Left forelimb (tissue), 1 donor: ENCODE results near the gene UBL4A.
A peak's percentile ranks its signal among the peaks of the same experiment; 100 is the strongest.
"Not testable (repeated sequence)": the region's sequence is repeated elsewhere in the genome, so short reads cannot be mapped to it uniquely, and the experiment has no call there.

ENCODE experiments used
- DNase-seq: peaks from one replicate; pipeline ENCODE4 v3.0.0-alpha.2; 2018; ENCODE audit warnings: low spot score

The UBL4A gene

DNA sequence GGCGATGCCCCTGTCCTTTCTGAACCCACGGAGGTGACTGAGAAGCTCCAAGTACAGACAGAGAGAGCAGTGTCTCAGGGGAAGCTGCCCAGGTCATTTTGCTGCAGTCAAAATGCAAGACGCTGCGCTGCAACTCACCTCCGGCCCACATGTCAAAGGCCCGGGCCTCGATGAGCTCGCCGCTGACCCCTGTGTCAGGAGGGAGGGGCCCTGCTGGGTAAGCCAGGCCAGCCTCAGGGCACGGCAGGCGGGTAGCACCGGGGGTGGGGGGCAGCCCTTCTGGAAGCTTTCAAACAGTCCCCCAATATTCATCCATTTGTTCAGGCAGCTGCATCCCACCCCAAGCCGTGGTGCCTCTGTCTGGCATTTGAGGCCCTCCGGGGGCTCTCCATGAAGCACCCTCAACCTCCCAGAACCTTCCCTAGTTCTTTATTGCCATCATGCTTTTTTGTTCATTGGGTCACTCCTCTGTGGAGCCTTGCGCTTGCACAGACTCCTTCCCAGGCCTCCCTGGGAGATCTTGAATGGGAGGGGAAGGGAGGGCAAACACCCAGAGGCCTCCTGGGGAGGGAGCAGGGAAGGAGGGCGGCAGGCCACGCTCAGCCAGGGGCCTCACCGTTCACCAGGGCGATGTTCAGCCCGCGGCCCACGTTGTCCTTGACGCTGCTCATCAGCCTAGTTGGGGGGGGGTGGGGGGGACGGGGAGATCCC is 21.4 kb upstream of the UBL4A start:
- DNase-seq: no peak

DNA sequence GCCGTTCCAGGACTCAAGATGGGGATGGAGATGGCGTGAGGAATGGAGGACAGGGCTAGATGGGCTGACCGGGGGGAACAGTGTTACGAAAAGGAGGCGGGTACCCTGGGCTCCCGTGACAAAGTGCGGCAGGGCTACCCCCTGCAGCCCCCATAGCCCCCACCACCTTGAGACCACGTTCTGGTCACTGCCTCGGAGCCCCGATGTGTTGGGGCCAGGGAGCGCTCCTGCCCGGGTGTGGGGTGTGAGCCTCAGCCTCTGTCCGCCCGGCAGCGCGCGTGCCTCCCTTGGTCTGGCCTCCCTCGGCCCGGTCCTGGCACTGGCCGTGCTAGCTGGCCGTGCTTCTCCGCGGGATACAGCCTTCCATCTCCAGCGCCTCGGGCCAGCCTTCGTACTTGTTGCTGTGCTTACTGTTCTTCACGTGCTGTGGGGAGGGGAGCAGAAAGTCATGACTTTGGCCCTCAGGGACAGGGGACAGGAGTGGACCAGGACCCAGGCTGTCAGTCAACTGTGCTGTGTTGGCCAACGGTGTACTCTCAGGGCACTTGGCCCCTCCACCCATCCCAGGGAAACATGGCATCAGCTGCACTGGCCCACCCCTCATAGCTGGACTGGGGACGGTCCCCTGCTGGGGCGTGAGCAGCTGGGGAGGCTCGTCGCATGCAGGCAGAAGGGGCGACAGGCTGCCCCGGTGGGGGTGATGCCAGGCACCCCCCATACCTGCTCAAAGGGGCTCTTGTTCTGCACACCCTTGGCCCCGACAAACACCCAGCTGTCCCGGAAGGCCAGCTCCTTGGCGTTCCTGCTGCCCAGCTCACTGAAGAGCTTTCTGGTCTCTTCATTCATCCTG is 20.3 kb upstream of the UBL4A start:
- no peak for DNase-seq

GRCh38 chrX:154505734-154506133 is 19.3 kb upstream of the UBL4A start:
- DNase-seq: no peak

- DNase-seq: no peak
Measured at GRCh38 chrX:154502989-154503388, 16.6 kb upstream of the UBL4A start.

- no peak for DNase-seq
Measured at GRCh38 chrX:154502098-154502497, 15.7 kb upstream of the UBL4A start.

DNA sequence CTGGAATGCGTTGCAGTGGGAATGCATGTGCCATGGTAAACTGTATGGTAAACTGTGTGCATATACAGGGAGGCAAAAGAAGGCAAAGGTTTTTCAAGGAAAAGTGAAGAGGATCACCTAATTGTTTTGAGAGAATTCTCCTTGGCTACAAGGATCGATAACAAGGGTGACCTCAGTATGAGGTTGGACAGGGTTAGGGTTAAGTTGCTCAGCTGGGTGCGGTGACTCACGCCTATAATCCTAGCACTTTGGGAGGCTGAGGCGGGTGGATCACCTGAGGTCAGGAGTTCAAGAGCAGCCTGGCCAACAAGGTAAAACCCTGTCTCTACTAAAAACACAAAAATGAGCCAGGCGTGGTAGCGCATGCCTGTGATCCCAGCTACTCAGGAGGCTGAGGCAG is 15.0 kb upstream of the UBL4A start:
- not testable (repeated sequence) for DNase-seq

GRCh38 chrX:154496591-154497137 is 10.2 kb upstream of the UBL4A start:
- DNase-seq: not testable (repeated sequence)

GRCh38 chrX:154495472-154495922 is 9.1 kb upstream of the UBL4A start:
- no peak for DNase-seq

DNA sequence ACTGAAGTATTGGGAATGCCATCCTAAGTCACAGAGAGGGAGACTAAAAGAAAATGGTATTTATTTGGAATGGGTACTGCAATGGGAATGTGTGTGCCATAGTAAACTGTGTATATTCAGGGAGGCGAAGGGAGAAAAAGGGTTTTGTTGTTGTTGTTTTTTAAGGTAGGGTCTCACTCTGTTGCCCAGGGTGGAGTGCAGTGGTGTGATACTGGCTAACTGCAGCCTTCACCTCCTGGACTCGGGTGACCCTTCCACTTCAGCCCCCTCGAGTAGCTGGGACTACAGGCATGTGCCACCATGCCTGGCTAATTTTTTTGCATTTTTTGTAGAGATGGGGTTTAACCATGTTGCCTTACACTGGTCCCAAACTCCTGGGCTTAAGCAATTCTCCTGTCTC is 8.3 kb upstream of the UBL4A start:
- DNase-seq: no peak

DNA sequence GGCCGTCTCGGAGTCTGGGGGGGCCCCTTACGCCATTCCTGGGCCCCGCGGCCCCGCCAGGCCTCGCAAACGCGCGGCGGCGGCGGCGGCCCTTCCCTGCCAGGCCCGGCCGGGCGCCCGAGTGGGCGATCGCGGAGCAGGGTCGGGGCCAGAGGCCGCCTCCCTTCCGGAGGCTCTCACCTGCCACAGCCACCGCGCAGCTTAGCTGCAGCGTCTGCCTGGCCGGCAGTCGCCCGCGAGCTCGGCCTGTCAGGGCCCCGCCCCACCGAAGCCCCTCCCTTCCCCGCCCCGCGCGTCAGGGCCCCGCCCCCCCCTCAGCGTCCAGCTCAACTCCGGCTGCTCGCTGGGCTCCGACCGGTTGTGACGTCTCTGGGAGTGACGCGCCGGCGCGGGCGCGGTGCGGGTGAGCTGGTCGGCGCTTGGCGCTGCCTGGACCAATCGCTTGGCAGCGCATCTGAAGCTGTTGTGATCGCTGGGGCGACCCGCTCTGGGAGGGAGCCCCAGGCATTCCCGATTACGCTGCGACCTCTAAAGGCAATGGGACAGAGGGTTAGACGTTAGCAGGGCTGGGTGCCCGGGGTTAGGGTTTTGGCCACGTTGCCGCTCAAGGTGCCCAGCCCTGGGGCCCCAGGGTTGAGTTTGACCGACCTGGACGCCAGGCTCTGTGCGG is 4.1 kb upstream of the UBL4A start, which contains the start of gene SLC10A3:
Gene SLC10A3, minus strand, starts transcription at position 216 of the 670 bp plus-strand sequence. CDS start 1,689 bp downstream, outside the sequence.
- peak; percentile 91 for DNase-seq

DNA sequence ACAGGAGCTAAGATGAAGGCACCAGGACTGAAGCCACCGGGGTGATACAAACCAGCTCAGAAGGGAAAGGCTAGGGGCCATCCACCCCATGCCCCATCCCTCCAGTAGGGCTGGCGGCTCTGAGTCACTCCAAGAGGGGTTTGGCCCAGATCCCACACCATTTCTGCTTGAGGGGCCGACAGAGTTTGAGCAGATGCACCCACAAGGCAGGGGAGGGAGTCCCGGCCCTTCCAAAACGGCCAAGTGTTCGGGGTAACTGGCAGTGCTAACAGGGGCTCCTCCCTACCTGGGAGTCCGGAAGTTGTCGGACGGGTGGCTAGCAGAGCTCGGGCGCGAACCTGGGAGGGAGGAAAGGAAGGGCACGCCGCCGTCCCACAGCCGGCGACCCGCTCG is 3.6 kb upstream of the UBL4A start:
- DNase-seq: no peak

GRCh38 chrX:154489182-154489581 is 2.8 kb upstream of the UBL4A start:
- DNase-seq: no peak

- no peak for DNase-seq
Measured at GRCh38 chrX:154488336-154489075, 2.1 kb upstream of the UBL4A start.

- DNase-seq: no peak
Measured at GRCh38 chrX:154487518-154488290, 1.3 kb upstream of the UBL4A start.

GRCh38 chrX:154486052-154486395 is 391 bp downstream of the UBL4A start:
- DNase-seq: no peak

DNA sequence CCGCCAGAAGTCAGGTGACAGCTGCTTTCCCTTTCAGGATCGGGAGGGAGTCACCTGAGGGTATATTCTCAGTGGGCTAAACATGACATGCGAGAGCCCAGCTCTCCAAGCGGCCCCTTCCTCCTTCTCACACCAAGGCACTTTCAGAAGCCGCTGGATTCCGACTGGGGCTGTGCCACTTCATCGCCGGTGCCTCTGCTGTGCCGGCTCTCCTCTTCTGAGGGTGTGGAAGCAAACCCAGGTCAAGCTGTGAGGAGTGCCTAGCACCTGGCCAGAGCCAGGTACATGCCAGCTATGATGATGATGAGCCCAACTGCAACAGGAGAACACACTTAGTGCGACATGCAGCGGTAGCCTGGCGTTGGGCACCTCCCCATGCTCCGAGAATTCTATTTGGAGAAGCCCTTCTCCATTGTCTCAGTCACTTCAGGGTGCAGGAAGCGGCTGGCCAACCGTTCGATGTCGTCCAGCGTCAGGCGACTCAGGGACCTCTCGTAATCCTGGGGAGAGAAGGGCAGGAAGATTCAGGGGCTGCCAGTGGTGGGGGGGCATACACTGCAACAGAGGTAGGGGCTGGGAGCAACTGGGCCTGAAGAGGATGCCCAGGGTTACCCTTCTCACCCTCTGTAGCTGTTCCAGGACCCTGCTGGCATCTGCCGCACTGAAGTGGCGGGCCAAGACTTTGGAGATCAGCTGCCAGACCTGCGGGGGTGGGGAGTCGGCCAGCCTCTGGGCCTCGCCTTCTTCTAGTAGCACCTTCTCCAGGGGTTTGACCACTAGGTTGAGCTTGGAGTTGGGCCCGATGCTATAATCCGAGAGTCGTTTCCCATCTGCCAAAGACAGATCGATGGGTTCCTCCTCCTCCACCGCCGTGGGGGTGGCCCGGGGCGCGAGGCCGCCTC is 1.0 kb downstream of the UBL4A start:
- no peak for DNase-seq

DNA sequence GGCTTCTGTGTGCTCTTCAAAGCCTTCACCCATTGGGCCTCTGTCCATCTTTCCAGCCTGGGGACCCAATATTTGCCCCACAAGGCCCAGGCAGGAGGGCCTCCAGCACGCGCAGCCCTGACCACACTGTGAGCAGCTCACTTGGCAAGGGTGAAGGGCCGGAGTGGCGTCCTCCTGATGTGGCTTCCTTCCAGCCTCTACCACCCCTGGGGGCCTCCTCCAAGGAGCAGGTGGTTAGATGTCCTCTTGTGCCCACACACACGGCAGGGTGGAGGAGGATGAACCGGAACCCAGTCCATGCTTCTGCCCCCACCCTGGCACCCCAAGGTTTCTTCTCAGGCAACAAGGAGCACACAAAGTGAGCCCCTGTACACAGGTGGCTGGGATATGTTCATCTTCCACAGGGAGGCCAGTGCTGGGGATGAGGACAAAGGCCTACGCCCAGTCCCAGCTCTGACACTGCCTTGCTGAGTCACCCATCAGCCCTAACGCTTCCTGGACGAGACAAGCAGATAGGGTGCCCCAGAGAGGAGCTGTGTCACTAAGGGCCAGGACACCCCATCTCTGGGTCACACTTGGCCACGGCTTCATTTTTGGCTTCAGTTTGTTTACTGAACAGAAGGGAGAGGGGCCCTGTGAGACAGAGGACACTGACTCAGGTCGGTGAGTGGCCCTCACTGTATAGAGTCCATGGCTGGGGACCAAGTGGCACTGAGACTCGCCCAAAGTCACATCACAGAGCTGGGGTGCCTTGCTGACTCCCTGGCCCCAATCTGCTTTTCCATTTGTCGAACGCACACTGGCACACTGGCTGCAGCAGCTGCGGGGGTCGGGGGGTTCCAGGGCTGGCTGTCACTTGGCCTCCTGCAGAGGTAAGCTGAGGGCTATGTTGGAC is 1.9 kb downstream of the UBL4A start:
- no peak for DNase-seq

DNA sequence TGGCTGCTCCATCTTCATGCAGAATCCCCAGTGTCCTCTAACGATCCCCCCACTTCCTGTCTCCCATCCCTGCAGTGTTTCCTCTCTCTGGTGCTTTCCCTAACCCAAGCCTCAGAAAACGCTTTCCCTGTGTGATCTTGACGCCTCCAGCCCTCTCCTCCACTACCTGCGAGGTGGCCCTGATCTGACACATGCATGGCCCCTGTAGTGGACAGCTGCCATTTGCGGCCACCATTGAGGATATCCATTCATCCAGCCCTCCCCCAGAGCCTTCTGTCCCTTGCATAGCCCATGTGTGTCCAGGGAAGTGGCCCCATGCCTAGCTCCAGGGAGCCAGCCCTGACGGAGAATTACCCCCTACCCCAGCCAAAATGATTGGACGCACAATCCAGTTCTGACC is 3.1 kb downstream of the UBL4A start:
- no peak for DNase-seq

- no peak for DNase-seq
Measured at GRCh38 chrX:154482786-154483185, 3.6 kb downstream of the UBL4A start.
